Astrocyte (in vitro differentiated cells and primary cell): Measurements from ENCODE around the gene SPATA20. TPM values are rescaled to one million over a fixed set of nuclear protein-coding genes. Genes with fewer than 3 reads are reported as not detected.

Experiments
- DNase-seq: peaks from one replicate; pipeline ENCODE4 v3.0.0-alpha.2; 2010; ENCODE audit warnings: low read depth
- FAIRE-seq: peaks from 2 replicates; lab custom pipeline; 2011; peaks lifted over from hg19 to GRCh38; lab: Jason Lieb, UNC
- H2AFZ ChIP-seq: 2 replicates; pipeline ENCODE4 v1.6.0; 2012; ENCODE audit warnings: low read depth, low read length, inconsistent platforms
- H3K27ac ChIP-seq: 2 replicates; pipeline ENCODE4 v1.5.1; 2011; ENCODE audit warnings: low read depth, low read length, inconsistent platforms
- H3K27me3 ChIP-seq: 2 replicates; pipeline ENCODE4 v1.6.0; 2011; ENCODE audit warnings: low read length, inconsistent platforms; ENCODE audit not compliant: insufficient read depth
- H3K36me3 ChIP-seq: 2 replicates; pipeline ENCODE4 v1.5.1; 2011; ENCODE audit warnings: low read length, inconsistent platforms; ENCODE audit not compliant: insufficient read depth
- H3K4me1 ChIP-seq: 2 replicates; pipeline ENCODE4 v1.5.1; 2011; ENCODE audit warnings: low read length, inconsistent platforms; ENCODE audit not compliant: insufficient read depth
- H3K4me2 ChIP-seq: 2 replicates; pipeline ENCODE4 v1.6.0; 2012; ENCODE audit warnings: low read length, inconsistent platforms
- H3K4me3 ChIP-seq: 2 replicates; pipeline ENCODE4 v1.5.1; 2011; ENCODE audit warnings: low read depth, mild to moderate bottlenecking, low read length, inconsistent platforms; ENCODE audit not compliant: insufficient read depth
- H3K79me2 ChIP-seq: 2 replicates; pipeline ENCODE4 v1.6.0; 2012; ENCODE audit warnings: mild to moderate bottlenecking, low read length, inconsistent platforms; ENCODE audit not compliant: insufficient read depth
- H3K9ac ChIP-seq: 2 replicates; pipeline ENCODE4 v1.6.0; 2012; ENCODE audit warnings: mild to moderate bottlenecking, low read length, inconsistent platforms
- H3K9me3 ChIP-seq: 2 replicates; pipeline ENCODE4 v1.5.1; 2012; ENCODE audit warnings: low read depth, mild to moderate bottlenecking, low read length, inconsistent platforms; ENCODE audit not compliant: insufficient read depth
- H4K20me1 ChIP-seq: 2 replicates; pipeline ENCODE4 v1.6.0; 2012; ENCODE audit warnings: low read length, inconsistent platforms; ENCODE audit not compliant: insufficient read depth
- H3K27ac Mint-ChIP-seq: one replicate; pipeline ENCODE4 v1.8.0; 2021; ENCODE audit warnings: mild to moderate bottlenecking, mixed read lengths; ENCODE audit not compliant: unreplicated experiment
- H3K27me3 Mint-ChIP-seq: one replicate; pipeline ENCODE4 v1.8.0; 2021; ENCODE audit warnings: low read depth, mixed read lengths; ENCODE audit not compliant: unreplicated experiment
- H3K36me3 Mint-ChIP-seq: one replicate; pipeline ENCODE4 v1.8.0; 2021; ENCODE audit warnings: low read depth, mixed read lengths; ENCODE audit not compliant: unreplicated experiment
- H3K4me1 Mint-ChIP-seq: one replicate; pipeline ENCODE4 v1.8.0; 2021; ENCODE audit warnings: low read depth, mixed read lengths; ENCODE audit not compliant: unreplicated experiment
- H3K4me3 Mint-ChIP-seq: one replicate; pipeline ENCODE4 v1.8.0; 2021; ENCODE audit warnings: mild to moderate bottlenecking, moderate library complexity, mixed read lengths; ENCODE audit not compliant: unreplicated experiment
- H3K9me3 Mint-ChIP-seq: one replicate; pipeline ENCODE4 v1.8.0; 2021; ENCODE audit warnings: mild to moderate bottlenecking, mixed read lengths; ENCODE audit not compliant: unreplicated experiment
- EZH2 ChIP-seq: IDR thresholded peaks from 2 replicates; pipeline ENCODE4 v1.6.1; 2012; ENCODE audit warnings: mild to moderate bottlenecking, low read length, inconsistent platforms; ENCODE audit not compliant: insufficient read depth
- total RNA-seq: library from RNA; stranded (reverse); gene quantifications from 2 replicates; pipeline ENCODE4 v1.2.1, GENCODE V29; 2021
- TF ChIP-seq, protein P1 (sequence below): IDR thresholded peaks from 2 replicates; pipeline ENCODE4 v1.5.1; 2011; ENCODE audit warnings: low read depth, mild to moderate bottlenecking, inconsistent platforms, low read length, moderate library complexity; ENCODE audit not compliant: insufficient read depth

Gene SPATA20
- total RNA-seq, 1 donor from 2014 or later = 32.0 TPM

DNA sequence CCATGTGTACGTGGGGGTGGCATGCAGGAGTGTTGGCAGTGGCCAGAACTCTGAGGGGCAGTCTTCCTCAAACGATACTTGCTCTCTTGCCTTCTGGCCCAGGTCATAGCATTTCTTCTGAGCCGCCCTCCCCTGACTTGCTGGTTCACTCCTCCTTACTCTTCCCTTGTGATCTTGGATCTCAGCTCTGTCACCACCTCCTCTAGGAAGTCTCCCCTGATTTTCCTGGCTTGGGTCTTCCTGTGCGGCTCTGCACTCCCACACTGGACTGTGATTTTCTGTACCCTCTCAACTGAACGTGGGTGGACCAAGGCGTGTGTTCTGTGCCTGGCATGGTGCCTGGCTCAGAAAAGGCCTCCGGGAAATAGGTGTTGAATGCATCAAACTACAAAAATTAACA is 11.6 kb upstream of the SPATA20 start:
- Histone ChIP-seq H3K27ac (no peak overlapping the region), H3K9ac (no peak overlapping the region), H3K79me2 (no peaks in the 10 kb centered on the region), H3K36me3 (no peaks in the 10 kb centered on the region), H3K9me3 (no peaks in the 10 kb centered on the region), H3K27me3 (peaks cover 21% of the 10 kb centered on the region), H2AFZ (no peak overlapping the region), H4K20me1 (no peaks in the 10 kb centered on the region), H3K4me1 (peaks cover 11% of the 10 kb centered on the region), H3K4me2 (no peak overlapping the region), H3K4me3 (no peak overlapping the region)
- no peak overlapping the region for H3K4me3 Mint-ChIP-seq
- no peak for TF ChIP-seq EZH2
- TF ChIP-seq, protein P1, sequence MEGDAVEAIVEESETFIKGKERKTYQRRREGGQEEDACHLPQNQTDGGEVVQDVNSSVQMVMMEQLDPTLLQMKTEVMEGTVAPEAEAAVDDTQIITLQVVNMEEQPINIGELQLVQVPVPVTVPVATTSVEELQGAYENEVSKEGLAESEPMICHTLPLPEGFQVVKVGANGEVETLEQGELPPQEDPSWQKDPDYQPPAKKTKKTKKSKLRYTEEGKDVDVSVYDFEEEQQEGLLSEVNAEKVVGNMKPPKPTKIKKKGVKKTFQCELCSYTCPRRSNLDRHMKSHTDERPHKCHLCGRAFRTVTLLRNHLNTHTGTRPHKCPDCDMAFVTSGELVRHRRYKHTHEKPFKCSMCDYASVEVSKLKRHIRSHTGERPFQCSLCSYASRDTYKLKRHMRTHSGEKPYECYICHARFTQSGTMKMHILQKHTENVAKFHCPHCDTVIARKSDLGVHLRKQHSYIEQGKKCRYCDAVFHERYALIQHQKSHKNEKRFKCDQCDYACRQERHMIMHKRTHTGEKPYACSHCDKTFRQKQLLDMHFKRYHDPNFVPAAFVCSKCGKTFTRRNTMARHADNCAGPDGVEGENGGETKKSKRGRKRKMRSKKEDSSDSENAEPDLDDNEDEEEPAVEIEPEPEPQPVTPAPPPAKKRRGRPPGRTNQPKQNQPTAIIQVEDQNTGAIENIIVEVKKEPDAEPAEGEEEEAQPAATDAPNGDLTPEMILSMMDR = no peak
- H3K4me1 Mint-ChIP-seq = peaks cover 11% of the 10 kb centered on the region
- peaks cover 62% of the 10 kb centered on the region for H3K27me3 Mint-ChIP-seq
- FAIRE-seq (no peak), DNase-seq (no peak)
- peak overlapping the region; percentile 10 for H3K27ac Mint-ChIP-seq
- H3K9me3 Mint-ChIP-seq = peaks cover 2% of the 10 kb centered on the region
- H3K36me3 Mint-ChIP-seq = peaks cover 9% of the 10 kb centered on the region

DNA sequence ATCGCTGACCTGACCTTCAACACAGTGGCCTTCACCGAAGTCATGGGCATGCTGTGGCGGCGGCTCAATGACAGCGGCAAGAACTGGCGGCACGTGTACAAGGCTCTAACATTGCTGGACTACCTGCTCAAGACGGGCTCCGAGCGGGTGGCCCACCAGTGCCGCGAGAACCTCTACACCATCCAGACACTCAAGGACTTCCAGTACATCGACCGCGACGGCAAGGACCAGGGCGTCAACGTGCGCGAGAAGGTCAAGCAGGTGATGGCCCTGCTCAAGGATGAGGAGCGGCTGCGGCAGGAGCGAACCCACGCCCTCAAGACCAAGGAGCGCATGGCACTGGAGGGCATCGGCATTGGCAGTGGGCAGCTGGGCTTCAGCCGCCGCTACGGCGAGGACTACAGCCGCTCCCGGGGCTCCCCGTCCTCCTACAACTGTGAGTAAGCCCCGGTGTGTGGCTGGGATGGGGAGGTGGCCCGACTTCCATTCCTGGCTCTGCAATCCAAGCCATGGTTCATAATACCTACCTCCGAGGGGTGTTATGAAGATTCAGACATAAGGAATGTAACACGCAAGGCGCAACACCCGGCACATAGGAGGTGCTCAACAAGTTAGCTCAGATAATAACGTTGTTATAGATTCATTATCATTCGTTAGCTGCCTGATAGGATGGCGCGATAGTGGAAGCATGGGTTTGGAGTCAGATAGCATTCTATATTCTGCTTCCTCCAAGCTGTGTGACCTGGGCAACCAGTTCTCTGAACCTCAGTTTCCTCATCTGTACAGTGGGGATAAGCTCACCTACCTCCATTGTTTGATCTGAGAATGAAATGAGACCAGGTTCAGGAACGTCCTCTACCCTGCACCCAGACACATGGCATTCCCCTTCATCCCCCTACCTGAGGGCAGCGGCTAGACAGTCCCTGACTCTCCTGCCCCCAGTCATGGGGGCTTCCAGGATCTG is 10.0 kb upstream of the SPATA20 start:
- Mint-ChIP-seq H3K36me3 (peaks cover 9% of the 10 kb centered on the region), H3K4me1 (peaks cover 11% of the 10 kb centered on the region), H3K27me3 (peaks cover 47% of the 10 kb centered on the region), H3K27ac (no peak overlapping the region), H3K9me3 (peaks cover 2% of the 10 kb centered on the region), H3K4me3 (no peak overlapping the region)
- Histone ChIP-seq H3K27me3 (peaks cover 15% of the 10 kb centered on the region), H3K4me1 (peaks cover 19% of the 10 kb centered on the region), H3K27ac (no peak overlapping the region), H3K79me2 (no peaks in the 10 kb centered on the region), H3K9me3 (no peaks in the 10 kb centered on the region), H3K4me3 (no peak overlapping the region), H3K36me3 (no peaks in the 10 kb centered on the region), H2AFZ (no peak overlapping the region), H4K20me1 (no peaks in the 10 kb centered on the region), H3K4me2 (no peak overlapping the region), H3K9ac (no peak overlapping the region)
- DNase-seq (no peak), FAIRE-seq (no peak)
- TF ChIP-seq, protein P1 = no peak
- TF ChIP-seq EZH2 = no peak
